HEK293T (cell line): ENCODE measurements around the gene CISH.

ENCODE experiments used
- BHLHE40 ChIP-seq: fragments of 450-650 bp; IDR thresholded peaks from 2 replicates; pipeline ENCODE4 v1.6.1; 2016; ENCODE audit warnings: mild to moderate bottlenecking, moderate library complexity, borderline replicate concordance
- CTBP1 ChIP-seq: fragments of 450-650 bp; IDR thresholded peaks from 2 replicates; pipeline ENCODE4 v1.6.1; 2016; ENCODE audit warnings: borderline replicate concordance
- ELF4 ChIP-seq: fragments of 450-650 bp; IDR thresholded peaks from 2 replicates; pipeline ENCODE4 v1.6.1; 2017; ENCODE audit warnings: antibody characterized with exemption
- FOXA1 ChIP-seq: fragments of 450-650 bp; IDR thresholded peaks from 2 replicates; pipeline ENCODE4 v1.6.1; 2016; ENCODE audit warnings: mild to moderate bottlenecking
- FOXM1 ChIP-seq: fragments of 450-650 bp; IDR thresholded peaks from 2 replicates; pipeline ENCODE4 v1.6.1; 2017; ENCODE audit warnings: mild to moderate bottlenecking, borderline replicate concordance
- HDGF ChIP-seq: fragments of 450-650 bp; IDR thresholded peaks from 2 replicates; pipeline ENCODE4 v1.6.1; 2017; ENCODE audit warnings: antibody characterized with exemption, borderline replicate concordance
- SP1 ChIP-seq: fragments of 450-650 bp; IDR thresholded peaks from 2 replicates; pipeline ENCODE4 v1.6.1; 2017
- SUZ12 ChIP-seq: fragments of 450-650 bp; IDR thresholded peaks from 2 replicates; pipeline ENCODE4 v1.6.1; 2016; ENCODE audit warnings: mild to moderate bottlenecking
- TARDBP ChIP-seq: fragments of 450-650 bp; IDR thresholded peaks from 2 replicates; pipeline ENCODE4 v1.6.1; 2016
- TF ChIP-seq, protein P1 (sequence below): fragments of 450-650 bp; IDR thresholded peaks from 2 replicates; pipeline ENCODE4 v1.6.1; 2016

DNA sequence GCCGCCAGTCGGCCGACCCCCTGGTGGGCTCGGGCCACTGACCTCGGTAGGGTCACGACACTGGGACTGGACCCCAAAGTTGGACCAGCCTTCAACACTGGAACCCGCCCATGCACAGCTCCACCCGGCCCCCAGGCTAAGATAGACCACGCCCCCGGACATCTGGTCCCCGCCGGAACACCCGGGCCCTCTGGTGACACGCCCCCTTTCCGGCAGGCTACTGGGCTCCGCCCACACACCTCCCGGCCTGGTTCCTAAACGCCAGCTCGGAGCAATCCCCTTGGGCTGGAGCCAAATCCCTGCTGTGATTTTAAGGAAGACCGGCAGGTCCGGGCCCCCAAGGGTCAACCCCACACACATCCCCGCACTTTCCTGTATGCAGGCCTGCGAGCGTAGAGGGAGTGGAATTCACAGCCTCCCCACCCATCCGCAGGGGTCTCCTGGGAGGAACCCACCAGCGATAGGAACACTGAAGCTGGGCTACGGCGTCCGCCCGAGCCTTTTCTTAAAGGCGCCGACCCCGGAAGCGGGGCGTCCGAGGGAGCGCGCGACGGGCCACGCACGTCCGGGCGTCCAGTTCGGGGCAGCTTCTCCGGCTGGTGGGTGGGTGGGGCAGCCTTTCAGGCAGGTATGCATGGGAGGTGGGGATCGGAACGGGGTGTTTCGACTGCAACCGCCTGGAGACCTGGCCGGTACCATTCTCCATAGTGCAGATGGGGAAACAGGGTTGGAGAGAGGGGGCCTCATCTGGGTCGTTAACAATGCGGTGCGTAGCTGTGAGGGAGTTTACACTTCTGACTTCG lies 42.4 kb downstream of the CISH start, which contains the start of gene HEMK1:
- TF ChIP-seq TARDBP (no peak), ELF4 (peak; percentile 83), FOXA1 (no peak), CTBP1 (peak; percentile 87), BHLHE40 (no peak), SUZ12 (no peak), FOXM1 (peak; percentile 81; the same call in 1 of the 2 replicates), SP1 (no peak), HDGF (no peak)
- TF ChIP-seq, protein P1, sequence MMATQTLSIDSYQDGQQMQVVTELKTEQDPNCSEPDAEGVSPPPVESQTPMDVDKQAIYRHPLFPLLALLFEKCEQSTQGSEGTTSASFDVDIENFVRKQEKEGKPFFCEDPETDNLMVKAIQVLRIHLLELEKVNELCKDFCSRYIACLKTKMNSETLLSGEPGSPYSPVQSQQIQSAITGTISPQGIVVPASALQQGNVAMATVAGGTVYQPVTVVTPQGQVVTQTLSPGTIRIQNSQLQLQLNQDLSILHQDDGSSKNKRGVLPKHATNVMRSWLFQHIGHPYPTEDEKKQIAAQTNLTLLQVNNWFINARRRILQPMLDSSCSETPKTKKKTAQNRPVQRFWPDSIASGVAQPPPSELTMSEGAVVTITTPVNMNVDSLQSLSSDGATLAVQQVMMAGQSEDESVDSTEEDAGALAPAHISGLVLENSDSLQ, result 0 out of 2 replicates have a peak, but pooled peaks have one; percentile 9
